ENCODE results near the gene LRRK1.

LRRK1 gene

GRCh38 chr15:101045835-101046691, 126.9 kb downstream of the LRRK1 start:
- no peak for DNase-seq

GRCh38 chr15:101046826-101047225, 127.7 kb downstream of the LRRK1 start:
- DNase-seq = no peak

- DNase-seq = no peak
Measured at GRCh38 chr15:101047301-101047781, 128.2 kb downstream of the LRRK1 start.

- DNase-seq = no peak
Measured at GRCh38 chr15:101048176-101048575, 129.0 kb downstream of the LRRK1 start.

GRCh38 chr15:101048581-101049030, 129.4 kb downstream of the LRRK1 start:
- DNase-seq = no peak

- DNase-seq = no peak
Measured at GRCh38 chr15:101049282-101049681, 130.1 kb downstream of the LRRK1 start.

GRCh38 chr15:101049856-101050622, 130.9 kb downstream of the LRRK1 start:
- no peak for DNase-seq

GRCh38 chr15:101050623-101051290, 131.6 kb downstream of the LRRK1 start:
- no peak for DNase-seq

- no peak for DNase-seq
Measured at GRCh38 chr15:101051291-101052030, 132.3 kb downstream of the LRRK1 start.

- no peak for DNase-seq
Measured at GRCh38 chr15:101052031-101052620, 133.0 kb downstream of the LRRK1 start.

- DNase-seq = no peak
Measured at GRCh38 chr15:101052681-101053121, 133.5 kb downstream of the LRRK1 start.

GRCh38 chr15:101053261-101053660, 134.1 kb downstream of the LRRK1 start:
- DNase-seq = no peak

GRCh38 chr15:101054116-101054515, 135.0 kb downstream of the LRRK1 start:
- DNase-seq = no peak

GRCh38 chr15:101054991-101055390, 135.8 kb downstream of the LRRK1 start:
- DNase-seq = no peak

- no peak for DNase-seq
Measured at GRCh38 chr15:101055411-101055810, 136.3 kb downstream of the LRRK1 start.

GRCh38 chr15:101056366-101057334, 137.5 kb downstream of the LRRK1 start:
- no peak for DNase-seq

- no peak for DNase-seq
Measured at GRCh38 chr15:101057841-101058407, 138.8 kb downstream of the LRRK1 start.

GRCh38 chr15:101058735-101059134, 139.6 kb downstream of the LRRK1 start:
- DNase-seq = no peak

GRCh38 chr15:101059381-101060341, 140.5 kb downstream of the LRRK1 start:
- no peak for DNase-seq

Data from effector CD8-positive, alpha-beta T cell (primary cell).